HCT116 (cell line): ENCODE results near the gene ENTHD1. TPM values are rescaled to one million over a fixed set of nuclear protein-coding genes. Genes with fewer than 3 reads are reported as not detected.

ENCODE experiments used
- ATAC-seq: fragments of 200-7000 bp; cut with Tn5 transposase; 2 replicates; pipeline ENCODE4 v1.9.1; 2020; ENCODE audit warnings: mild to moderate bottlenecking, moderate library complexity
- BruUV-seq: library from RNA; stranded (reverse); fragments of 400-500 nt; replicated peaks from 2 replicates; lab custom pipeline; 2021; lab: Mats Ljungman, UMichigan
- CTCF ChIA-PET: fragments of 300-600 bp; sonication (Branson Sonifier 250); formaldehyde crosslinking; loops from one replicate; lab custom pipeline; 2021; ENCODE audit warnings: antibody characterized with exemption; lab: Charles Lee
- POLR2A ChIA-PET: fragments of 300-600, 350-600 bp; sonication (Branson Sonifier 250); formaldehyde crosslinking; loops from one replicate; lab custom pipeline; 2021; ENCODE audit warnings: antibody characterized with exemption; lab: Charles Lee
- RAD21 ChIA-PET, 2 experiments: fragments of 300-600 bp; sonication (Branson Sonifier 250); formaldehyde crosslinking; loops; one replicate each; lab custom pipeline; 2023; ENCODE audit warnings: low total read pairs in 2 of 2; ENCODE audit not compliant: uncharacterized antibody in 2 of 2, unreplicated experiment in 2 of 2, low non-redundant PET in 1 of 2; lab: Charles Lee
- DNase-seq: peaks from one replicate; pipeline ENCODE4 v3.0.0-alpha.2; 2010; ENCODE audit warnings: low read depth, low spot score
- H2AFZ ChIP-seq: fragments of 200-600 bp; shearing (Covaris generic), sonication (generic); 2 replicates; pipeline ENCODE4 v1.6.1; 2017; ENCODE audit warnings: low read depth, mixed run types, mixed read lengths, antibody characterized with exemption, low read length; ENCODE audit not compliant: poor library complexity, severe bottlenecking
- H3K27ac ChIP-seq: 2 replicates; pipeline ENCODE4 v1.5.1; 2012; ENCODE audit warnings: low read depth, low read length
- H3K27me3 ChIP-seq: fragments of 200-600 bp; sonication (generic); 2 replicates; pipeline ENCODE4 v1.6.1; 2016; ENCODE audit warnings: mixed run types, low read length, mixed read lengths; ENCODE audit not compliant: insufficient read depth
- H3K36me3 ChIP-seq, 2 experiments: fragments of 200-500 bp in 1 of 2; fragments of 200-600 bp in 1 of 2; sonication (Bioruptor generic) in 1 of 2; sonication (generic) in 1 of 2; 2 replicates each; pipeline versions ENCODE4 v1.5.1 to v1.6.1; 2014 to 2016; ENCODE audit warnings: low read length in 2 of 2, inconsistent platforms in 1 of 2, mixed read lengths in 1 of 2, mixed run types in 1 of 2; ENCODE audit not compliant: insufficient read depth in 2 of 2, control insufficient read depth in 1 of 2
- H3K4me1 ChIP-seq, 2 experiments: fragments of 200-600 bp in 1 of 2; sonication (generic) in 1 of 2; 2 replicates each; pipeline versions ENCODE4 v1.5.1 to v1.6.1; 2012 to 2017; ENCODE audit warnings: low read length in 2 of 2, inconsistent platforms in 1 of 2, mild to moderate bottlenecking in 1 of 2, mixed read lengths in 1 of 2, mixed run types in 1 of 2, moderate library complexity in 1 of 2; ENCODE audit not compliant: insufficient read depth in 2 of 2, control insufficient read depth in 1 of 2
- H3K4me2 ChIP-seq: fragments of 200-600 bp; sonication (generic); 2 replicates; pipeline ENCODE4 v1.6.1; 2017; ENCODE audit warnings: mixed run types, low read length, mixed read lengths
- H3K4me3 ChIP-seq, 2 experiments: fragments of 200-600 bp in 1 of 2; sonication (generic) in 1 of 2; replicated peaks in 1 of 2; 2 replicates each; pipeline ENCODE4 v1.5.1; 2011 to 2016; ENCODE audit warnings: low read length in 2 of 2, control low read depth in 1 of 2, low read depth in 1 of 2, mild to moderate bottlenecking in 1 of 2, mixed read lengths in 1 of 2, mixed run types in 1 of 2
- H3K79me2 ChIP-seq: fragments of 200-600 bp; sonication (generic); 2 replicates; pipeline ENCODE4 v1.6.1; 2017; ENCODE audit warnings: mild to moderate bottlenecking, mixed run types, low read length, moderate library complexity, mixed read lengths; ENCODE audit not compliant: insufficient read depth
- H3K9ac ChIP-seq: fragments of 200-600 bp; sonication (generic); 2 replicates; pipeline ENCODE4 v1.6.1; 2016; ENCODE audit warnings: low read length, mixed read lengths
- H3K9me2 ChIP-seq: fragments of 200-600 bp; sonication (generic), shearing (Covaris generic); 2 replicates; pipeline ENCODE4 v1.6.1; 2017; ENCODE audit warnings: mixed run types, mild to moderate bottlenecking, moderate library complexity; ENCODE audit not compliant: insufficient read depth
- H3K9me3 ChIP-seq, 2 experiments: fragments of 200-500 bp in 1 of 2; fragments of 200-600 bp in 1 of 2; sonication (Bioruptor generic) in 1 of 2; sonication (generic) in 1 of 2; 2 replicates each; pipeline ENCODE4 v1.6.1; 2014 to 2017; ENCODE audit warnings: low read length in 2 of 2, mixed read lengths in 2 of 2, inconsistent platforms in 1 of 2, low read depth in 1 of 2, mild to moderate bottlenecking in 1 of 2, mixed run types in 1 of 2, moderate library complexity in 1 of 2; ENCODE audit not compliant: control insufficient read depth in 1 of 2, insufficient read depth in 1 of 2
- H4K20me1 ChIP-seq: fragments of 200-600 bp; sonication (generic), shearing (Covaris generic); 2 replicates; pipeline ENCODE4 v1.6.1; 2017; ENCODE audit warnings: mixed run types, mild to moderate bottlenecking, moderate library complexity; ENCODE audit not compliant: insufficient read depth
- CBX3 ChIP-seq: IDR thresholded peaks from 2 replicates; pipeline ENCODE4 v1.6.1; 2012; ENCODE audit warnings: low read depth
- CEBPB ChIP-seq: IDR thresholded peaks from 2 replicates; pipeline ENCODE4 v1.6.1; 2012; ENCODE audit warnings: low read depth
- CTCF ChIP-seq, 3 experiments: fragments of 200-600 bp in 1 of 3; sonication (generic) in 1 of 3; IDR thresholded peaks in 2 of 3; conservative IDR thresholded peaks in 1 of 3; 2 replicates each; pipeline ENCODE4 v1.5.1; 2012 to 2017; ENCODE audit warnings: low read depth in 2 of 3, low read length in 2 of 3, antibody characterized with exemption in 1 of 3, borderline replicate concordance in 1 of 3, control low read depth in 1 of 3, mild to moderate bottlenecking in 1 of 3, mixed read lengths in 1 of 3, mixed run types in 1 of 3, moderate library complexity in 1 of 3; ENCODE audit not compliant: insufficient read depth in 1 of 3
- EGR1 ChIP-seq: IDR thresholded peaks from 2 replicates; pipeline ENCODE4 v1.6.1; 2012; ENCODE audit warnings: low read depth
- ELF1 ChIP-seq: IDR thresholded peaks from 2 replicates; pipeline ENCODE4 v1.6.1; 2012; ENCODE audit warnings: low read depth, borderline replicate concordance
- FOSL1 ChIP-seq: IDR thresholded peaks from 2 replicates; pipeline ENCODE4 v1.6.1; 2012; ENCODE audit warnings: low read depth
- JUND ChIP-seq: IDR thresholded peaks from 2 replicates; pipeline ENCODE4 v1.6.1; 2012
- POLR2AphosphoS5 ChIP-seq: IDR thresholded peaks from 2 replicates; pipeline ENCODE4 v1.6.1; 2011; ENCODE audit warnings: mild to moderate bottlenecking, low read depth, low read length, moderate library complexity
- RAD21 ChIP-seq: IDR thresholded peaks from 2 replicates; pipeline ENCODE4 v1.6.1; 2012; ENCODE audit warnings: low read depth, mild to moderate bottlenecking
- REST ChIP-seq: IDR thresholded peaks from 2 replicates; pipeline ENCODE4 v1.6.1; 2012; ENCODE audit warnings: low read depth
- SIN3A ChIP-seq: IDR thresholded peaks from 2 replicates; pipeline ENCODE4 v1.6.1; 2012; ENCODE audit warnings: low read depth
- SP1 ChIP-seq: IDR thresholded peaks from 2 replicates; pipeline ENCODE4 v1.6.1; 2012; ENCODE audit warnings: low read depth
- SRF ChIP-seq: IDR thresholded peaks from 2 replicates; pipeline ENCODE4 v1.6.1; 2012; ENCODE audit warnings: low read depth
- TCF7L2 ChIP-seq: IDR thresholded peaks from 2 replicates; pipeline ENCODE4 v1.7.0; 2011; ENCODE audit warnings: borderline replicate concordance, inconsistent platforms; ENCODE audit not compliant: insufficient read depth, insufficient read length; ENCODE audit errors: extremely low read depth
- ZBTB33 ChIP-seq: IDR thresholded peaks from 2 replicates; pipeline ENCODE4 v1.6.1; 2011; ENCODE audit warnings: mild to moderate bottlenecking, low read length, moderate library complexity; ENCODE audit not compliant: insufficient replicate concordance; ENCODE audit errors: extremely low read depth
- ZNF274 ChIP-seq: fragments of 200-500 bp; sonication (Bioruptor generic); IDR thresholded peaks from 2 replicates; pipeline ENCODE4 v1.6.1; 2014; ENCODE audit warnings: mild to moderate bottlenecking, low read depth, low read length, inconsistent platforms
- intact Hi-C: fragments of 100-400 bp; cut with micrococcal nuclease; formaldehyde crosslinking; loops from 2 replicates; pipeline ENCODE4 v1.10.0; 2022
- total RNA-seq: library from RNA; stranded (reverse); gene quantifications from one replicate; pipeline ENCODE4 v1.2.1, GENCODE V29; 2021; ENCODE audit not compliant: unreplicated experiment
- TF ChIP-seq, protein P1 (sequence below): IDR thresholded peaks from 2 replicates; pipeline ENCODE4 v1.6.1; 2012
- TF ChIP-seq, protein P2 (sequence below): IDR thresholded peaks from 2 replicates; pipeline ENCODE4 v1.6.1; 2012

ENTHD1 gene
- total RNA-seq, 1 experiment from 2014 or later, result not detected

DNA sequence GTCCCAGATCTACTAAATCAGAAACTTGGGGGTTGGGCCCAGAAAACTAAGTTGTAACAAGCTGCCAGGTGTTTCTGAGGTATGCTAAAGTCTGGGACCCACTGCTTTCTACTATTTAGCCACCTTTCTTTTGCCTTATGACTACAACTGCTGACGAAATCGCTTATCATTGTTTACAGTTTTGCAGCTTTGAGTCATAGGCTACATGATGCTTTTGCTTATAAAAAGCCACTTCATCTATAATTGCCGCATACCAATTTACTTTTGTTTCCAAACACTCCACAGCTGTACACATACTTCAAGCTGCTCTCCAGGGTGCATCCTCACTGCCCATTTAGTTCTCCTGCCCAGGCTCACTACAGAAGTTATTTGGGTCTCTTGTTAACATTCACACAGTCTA is 144.7 kb downstream of the ENTHD1 start:
- Histone ChIP-seq H3K9me3 (no peaks in the 10 kb centered on the region), H3K27ac (no peak overlapping the region), H3K9ac (no peak overlapping the region), H2AFZ (no peak overlapping the region), H3K4me3 (no peak overlapping the region), H3K9me2 (no peaks in the 10 kb centered on the region), H3K79me2 (no peaks in the 10 kb centered on the region), H4K20me1 (no peaks in the 10 kb centered on the region), H3K4me1 (no peaks in the 10 kb centered on the region), H3K36me3 (no peaks in the 10 kb centered on the region), H3K4me2 (no peak overlapping the region), H3K27me3 (peaks cover 44% of the 10 kb centered on the region)
- no TSS peak for BruUV-seq
- TF ChIP-seq, protein P1, sequence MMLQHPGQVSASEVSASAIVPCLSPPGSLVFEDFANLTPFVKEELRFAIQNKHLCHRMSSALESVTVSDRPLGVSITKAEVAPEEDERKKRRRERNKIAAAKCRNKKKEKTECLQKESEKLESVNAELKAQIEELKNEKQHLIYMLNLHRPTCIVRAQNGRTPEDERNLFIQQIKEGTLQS, result no peak
- TF ChIP-seq REST, result no peak
- no peak for TF ChIP-seq JUND
- no peak for TF ChIP-seq CBX3
- no peak for TF ChIP-seq ELF1
- no peak for TF ChIP-seq CTCF (IDR thresholded peaks at IDR 0.05 in 2 of 3, conservative IDR thresholded peaks at IDR 0.05 in 1 of 3; ENCODE audit: borderline replicate concordance in 1 of 3, insufficient read depth in 1 of 3, low read depth in 2 of 3, low read length in 2 of 3)
- TF ChIP-seq, protein P2, sequence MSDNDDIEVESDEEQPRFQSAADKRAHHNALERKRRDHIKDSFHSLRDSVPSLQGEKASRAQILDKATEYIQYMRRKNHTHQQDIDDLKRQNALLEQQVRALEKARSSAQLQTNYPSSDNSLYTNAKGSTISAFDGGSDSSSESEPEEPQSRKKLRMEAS, result no peak
- no peak for TF ChIP-seq SIN3A
- no peak for TF ChIP-seq TCF7L2
- no peak for TF ChIP-seq FOSL1
- TF ChIP-seq SRF, result no peak
- TF ChIP-seq ZNF274, result no peak
- no peak for TF ChIP-seq RAD21
- no peak for TF ChIP-seq SP1
- TF ChIP-seq EGR1, result no peak
- no peak for TF ChIP-seq CEBPB
- no peak for TF ChIP-seq POLR2AphosphoS5
- no peak for TF ChIP-seq ZBTB33
- ChIA-PET POLR2A (no interaction called here), RAD21 (no interaction called here), CTCF (no interaction called here)
- intact Hi-C loops, result no loop called here
- no peak for DNase-seq
- no peak for ATAC-seq
